ENCODE measurements around the gene GDE1. TPM values are rescaled to one million over a fixed set of nuclear protein-coding genes. Genes with fewer than 3 reads are reported as not detected.

The GDE1 gene
- polyA plus RNA-seq, 1 donor (not counting 4 experiments of a cell fraction or from before 2014, with no cell fraction given), result 52.9 TPM

- DNase-seq (ENCODE audit: low read depth, low spot score) (peak; percentile 23), FAIRE-seq (no peak)
- peak overlapping the region; percentile 96 for H3K4me2 ChIP-seq (ENCODE audit: control insufficient read depth, extremely low read depth, insufficient read depth, low read depth, low read length)
- H3K79me2 ChIP-seq (ENCODE audit: control insufficient read depth, insufficient read depth, low read length), result no peaks in the 10 kb centered on the region
- H3K9ac ChIP-seq (ENCODE audit: control insufficient read depth, extremely low read depth, insufficient read depth, low read length), result peak overlapping the region; percentile 88
- TF ChIP-seq CTCF (optimal IDR thresholded peaks at IDR 0.05 in 1 of 3, IDR thresholded peaks at IDR 0.05 in 1 of 3, conservative IDR thresholded peaks at IDR 0.05 in 1 of 3; ENCODE audit: extremely low read depth in 1 of 3, insufficient read depth in 2 of 3, low read length in 3 of 3) (peak in 1 of 3 experiments; percentile 25), EZH2 (IDR thresholded peaks at IDR 0.05; ENCODE audit: low read length) (no peak)
- H3K9me1 ChIP-seq (ENCODE audit: control insufficient read depth, extremely low read depth, insufficient read depth, low read length), result no peaks in the 10 kb centered on the region
- H3K27me3 ChIP-seq (ENCODE audit: control insufficient read depth, extremely low read depth, insufficient read depth, low read length), result no peaks in the 10 kb centered on the region
- H3K4me1 ChIP-seq (ENCODE audit: control insufficient read depth, extremely low read depth, insufficient read depth, low read length), result peaks cover 5% of the 10 kb centered on the region
- no peaks in the 10 kb centered on the region for H3K36me3 ChIP-seq (ENCODE audit: control insufficient read depth in 2 of 2, extremely low read depth in 1 of 2, insufficient read depth in 2 of 2, low read length in 2 of 2)
- H4K20me1 ChIP-seq (ENCODE audit: control insufficient read depth, extremely low read depth, insufficient read depth, low read length), result no peaks in the 10 kb centered on the region
- dilution Hi-C loops (cut with MboI; ENCODE audit: extremely low pct_ligation_motif_present, low sequenced_read_pairs), result no loop called here
- peak overlapping the region; percentile 67 to 93 (median 81) for H3K4me3 ChIP-seq (ENCODE audit: control insufficient read depth in 2 of 3, extremely low read depth in 1 of 3, insufficient read depth in 2 of 3, low read depth in 1 of 3, low read length in 3 of 3)
- H3K27ac ChIP-seq (ENCODE audit: control insufficient read depth, insufficient read depth, low read length), result peak overlapping the region; percentile 76
- H2AFZ ChIP-seq (ENCODE audit: control insufficient read depth, low read length), result peak overlapping the region; percentile 99
- H3K9me3 ChIP-seq (ENCODE audit: control insufficient read depth, low read depth, low read length), result no peaks in the 10 kb centered on the region
These were observed 34.3 kb upstream of the GDE1 start for GRCh38 chr16:19555938-19556771.

- Histone ChIP-seq H3K4me2 (ENCODE audit: control insufficient read depth, extremely low read depth, insufficient read depth, low read depth, low read length) (peak within 1 kb of the TSS; percentile 96), H3K79me2 (ENCODE audit: control insufficient read depth, insufficient read depth, low read length) (no peaks in the 10 kb centered on the region), H3K27ac (ENCODE audit: control insufficient read depth, insufficient read depth, low read length) (peak within 1 kb of the TSS; percentile 76), H4K20me1 (ENCODE audit: control insufficient read depth, extremely low read depth, insufficient read depth, low read length) (no peaks in the 10 kb centered on the region), H3K4me1 (ENCODE audit: control insufficient read depth, extremely low read depth, insufficient read depth, low read length) (peaks cover 5% of the 10 kb centered on the region), H3K9me3 (ENCODE audit: control insufficient read depth, low read depth, low read length) (no peaks in the 10 kb centered on the region), H3K36me3 (ENCODE audit: control insufficient read depth in 2 of 2, extremely low read depth in 1 of 2, insufficient read depth in 2 of 2, low read length in 2 of 2) (no peaks in the 10 kb centered on the region), H3K4me3 (ENCODE audit: control insufficient read depth in 2 of 3, extremely low read depth in 1 of 3, insufficient read depth in 2 of 3, low read depth in 1 of 3, low read length in 3 of 3) (peak within 1 kb of the TSS; percentile 67 to 93 (median 81)), H3K27me3 (ENCODE audit: control insufficient read depth, extremely low read depth, insufficient read depth, low read length) (no peaks in the 10 kb centered on the region), H2AFZ (ENCODE audit: control insufficient read depth, low read length) (peak within 1 kb of the TSS; percentile 99), H3K9ac (ENCODE audit: control insufficient read depth, extremely low read depth, insufficient read depth, low read length) (peak within 1 kb of the TSS; percentile 88), H3K9me1 (ENCODE audit: control insufficient read depth, extremely low read depth, insufficient read depth, low read length) (no peaks in the 10 kb centered on the region)
- FAIRE-seq (no peak), DNase-seq (ENCODE audit: low read depth, low spot score) (peak; percentile 94)
- TF ChIP-seq EZH2 (IDR thresholded peaks at IDR 0.05; ENCODE audit: low read length) (no peak), CTCF (optimal IDR thresholded peaks at IDR 0.05 in 1 of 3, IDR thresholded peaks at IDR 0.05 in 1 of 3, conservative IDR thresholded peaks at IDR 0.05 in 1 of 3; ENCODE audit: extremely low read depth in 1 of 3, insufficient read depth in 2 of 3, low read length in 3 of 3) (peak; percentile 79 to 91 (median 87))
- dilution Hi-C loops (cut with MboI; ENCODE audit: extremely low pct_ligation_motif_present, low sequenced_read_pairs), result no loop called here
These were observed 33.5 kb upstream of the GDE1 start, which contains the start of gene VPS35L for GRCh38 chr16:19555186-19555937. Gene VPS35L (plus strand): TSS chr16:19555703. CDS start chr16:19555730, 27 bp downstream.

All from keratinocyte (primary cell).